Neuronal stem cell (in vitro differentiated cells): ENCODE measurements around the gene EPHA2.

Source experiments
- DNase-seq: peaks from one replicate; pipeline ENCODE4 v3.0.0-alpha.2; 2013; ENCODE audit warnings: low spot score
- H2AFZ ChIP-seq: one replicate; pipeline ENCODE4 v1.6.1; 2013; ENCODE audit warnings: mild to moderate bottlenecking, low read length, inconsistent platforms
- H2AK5ac ChIP-seq: 2 replicates; pipeline ENCODE4 v1.6.1; 2013; ENCODE audit warnings: low read depth, mild to moderate bottlenecking, inconsistent platforms, low read length, moderate library complexity, mixed read lengths
- H2BK120ac ChIP-seq: 2 replicates; pipeline ENCODE4 v1.6.1; 2013; ENCODE audit warnings: low read depth, mild to moderate bottlenecking, inconsistent platforms, low read length, moderate library complexity, mixed read lengths
- H2BK12ac ChIP-seq: one replicate; pipeline ENCODE4 v1.6.1; 2013; ENCODE audit warnings: low read length, inconsistent platforms
- H2BK15ac ChIP-seq: 2 replicates; pipeline ENCODE4 v1.6.1; 2013; ENCODE audit warnings: mild to moderate bottlenecking, low read length, inconsistent platforms, mixed read lengths
- H2BK5ac ChIP-seq: one replicate; pipeline ENCODE4 v1.6.1; 2013; ENCODE audit warnings: inconsistent platforms, mild to moderate bottlenecking, low read length, moderate library complexity
- H3K14ac ChIP-seq: one replicate; pipeline ENCODE4 v1.6.1; 2013; ENCODE audit warnings: low read length, inconsistent platforms
- H3K18ac ChIP-seq: 2 replicates; pipeline ENCODE4 v1.6.1; 2013; ENCODE audit warnings: low read length, inconsistent platforms
- H3K23ac ChIP-seq: 2 replicates; pipeline ENCODE4 v1.6.1; 2013; ENCODE audit warnings: low read depth, mild to moderate bottlenecking, mixed read lengths, low read length, inconsistent platforms; ENCODE audit not compliant: poor library complexity
- H3K27ac ChIP-seq: replicated peaks from 3 replicates; pipeline ENCODE4 v1.5.1; 2013; ENCODE audit warnings: low read length, inconsistent platforms
- H3K27me3 ChIP-seq, 3 experiments: 2 replicates each; pipeline ENCODE4 v1.6.1; 2013; ENCODE audit warnings: low read length in 3 of 3, mild to moderate bottlenecking in 2 of 3, inconsistent platforms in 1 of 3, low read depth in 1 of 3, mixed read lengths in 1 of 3, moderate library complexity in 1 of 3; ENCODE audit not compliant: control insufficient read depth in 3 of 3, insufficient read depth in 3 of 3
- H3K36me3 ChIP-seq, 2 donors: replicated peaks in 1 of 2; 2 replicates each; pipeline ENCODE4 v1.6.1; 2013; ENCODE audit warnings: low read length in 2 of 2; ENCODE audit not compliant: control insufficient read depth in 2 of 2, insufficient read depth in 2 of 2
- H3K4ac ChIP-seq: 2 replicates; pipeline ENCODE4 v1.6.1; 2013; ENCODE audit warnings: inconsistent platforms, mild to moderate bottlenecking, low read length, moderate library complexity
- H3K4me1 ChIP-seq, 2 donors: 1 replicate in 1 of 2; 2 replicates in 1 of 2; pipeline ENCODE4 v1.6.1; 2013; ENCODE audit warnings: low read length in 2 of 2, low read depth in 1 of 2; ENCODE audit not compliant: control insufficient read depth in 2 of 2, insufficient read depth in 1 of 2
- H3K4me2 ChIP-seq: one replicate; pipeline ENCODE4 v1.6.1; 2013; ENCODE audit warnings: mild to moderate bottlenecking, low read length, inconsistent platforms; ENCODE audit not compliant: insufficient read depth, poor library complexity, severe bottlenecking
- H3K4me3 ChIP-seq, 2 donors: 2 replicates each; pipeline ENCODE4 v1.5.1; 2013; ENCODE audit warnings: low read length in 2 of 2, mild to moderate bottlenecking in 2 of 2, inconsistent platforms in 1 of 2, moderate library complexity in 1 of 2
- H3K79me1 ChIP-seq: one replicate; pipeline ENCODE4 v1.6.1; 2013; ENCODE audit warnings: low read depth, mild to moderate bottlenecking, inconsistent platforms, low read length, moderate library complexity
- H3K9ac ChIP-seq: one replicate; pipeline ENCODE4 v1.6.1; 2013; ENCODE audit warnings: mild to moderate bottlenecking, low read depth, low read length, inconsistent platforms; ENCODE audit not compliant: poor library complexity
- H3K9me3 ChIP-seq, 2 donors: replicated peaks in 1 of 2; 2 replicates each; pipeline versions ENCODE3 to v1.6.1; 2013; ENCODE audit warnings: low read length in 2 of 2, mild to moderate bottlenecking in 2 of 2, inconsistent platforms in 1 of 2, low read depth in 1 of 2, mixed read lengths in 1 of 2, moderate library complexity in 1 of 2; ENCODE audit not compliant: control insufficient read depth in 2 of 2, insufficient read depth in 1 of 2
- H4K8ac ChIP-seq: one replicate; pipeline ENCODE4 v1.6.1; 2013; ENCODE audit warnings: low read depth, mild to moderate bottlenecking, inconsistent platforms, low read length, moderate library complexity
- H4K91ac ChIP-seq: one replicate; pipeline ENCODE4 v1.6.1; 2013; ENCODE audit warnings: low read length, low read depth, mild to moderate bottlenecking, inconsistent platforms; ENCODE audit not compliant: poor library complexity
- WGBS, 2 donors: extraction: QIAGEN DNeasy Blood & Tissue Kit; methylation state at CpG; one replicate each; pipeline ENCODE4 v1.1.7; 2013; ENCODE audit warnings: missing lambda C conversion rate in 2 of 2, mixed read lengths in 1 of 2; ENCODE audit not compliant: insufficient read length in 2 of 2, insufficient replicate concordance in 1 of 2; ENCODE audit errors: extremely low coverage in 2 of 2; 5-methylcytosine and 5-hydroxymethylcytosine counted together

EPHA2 gene

GRCh38 chr1:16187748-16188401 lies 32.0 kb upstream of the EPHA2 start:
- peaks cover 2 to 8% of the 10 kb centered on the region in 2 donors for H3K4me1 ChIP-seq
- no peak overlapping the region for H3K4ac ChIP-seq
- no peaks in the 10 kb centered on the region for H3K9me3 ChIP-seq
- H3K4me3 ChIP-seq, result no peak overlapping the region
- H3K14ac ChIP-seq, result no peak overlapping the region
- H3K9ac ChIP-seq, result no peak overlapping the region
- H2BK12ac ChIP-seq, result no peak overlapping the region
- H3K36me3 ChIP-seq, result no peaks in the 10 kb centered on the region
- H2AFZ ChIP-seq, result peak overlapping the region; percentile 53
- no peaks in the 10 kb centered on the region for H3K79me1 ChIP-seq
- H3K4me2 ChIP-seq, result no peak overlapping the region
- no CpG with 5 or more reads among the region's 15 CpGs for WGBS, 2 donors
- H4K8ac ChIP-seq, result no peak overlapping the region
- no peak overlapping the region for H2BK120ac ChIP-seq
- peaks cover 0 to 16% (median 0%) of the 10 kb centered on the region in 3 experiments for H3K27me3 ChIP-seq
- no peak overlapping the region for H2BK5ac ChIP-seq
- no peak overlapping the region for H3K18ac ChIP-seq
- no peak overlapping the region for H2AK5ac ChIP-seq
- no peak overlapping the region for H3K23ac ChIP-seq
- no peak overlapping the region for H4K91ac ChIP-seq
- no peak for DNase-seq
- H3K27ac ChIP-seq, result no peak overlapping the region
- no peak overlapping the region for H2BK15ac ChIP-seq

- peaks cover 0 to 16% (median 0%) of the 10 kb centered on the region in 3 experiments for H3K27me3 ChIP-seq
- no peak overlapping the region for H2BK12ac ChIP-seq
- no peak overlapping the region for H3K27ac ChIP-seq
- H3K4ac ChIP-seq, result no peak overlapping the region
- no peak overlapping the region for H3K14ac ChIP-seq
- peak overlapping the region; percentile 94 for H4K91ac ChIP-seq
- no peak overlapping the region for H3K9ac ChIP-seq
- peak overlapping the region; percentile 71 for H2AK5ac ChIP-seq
- no peak overlapping the region for H3K23ac ChIP-seq
- no peak overlapping the region for H4K8ac ChIP-seq
- peaks cover 6 to 11% of the 10 kb centered on the region in 2 donors for H3K4me1 ChIP-seq
- H3K4me3 ChIP-seq, result no peak overlapping the region
- H3K18ac ChIP-seq, result peak overlapping the region; percentile 3
- H2BK5ac ChIP-seq, result no peak overlapping the region
- DNase-seq, result no peak
- WGBS, 2 donors, result no CpG with 5 or more reads among the region's 9 CpGs
- no peak overlapping the region for H3K4me2 ChIP-seq
- H2BK120ac ChIP-seq, result no peak overlapping the region
- no peaks in the 10 kb centered on the region for H3K9me3 ChIP-seq
- no peak overlapping the region for H2AFZ ChIP-seq
- H3K36me3 ChIP-seq, result no peaks in the 10 kb centered on the region
- no peaks in the 10 kb centered on the region for H3K79me1 ChIP-seq
- H2BK15ac ChIP-seq, result peak overlapping the region; percentile 69
Observed at GRCh38 chr1:16186655-16187235, 30.9 kb upstream of the EPHA2 start.

GRCh38 chr1:16184557-16185303 lies 28.9 kb upstream of the EPHA2 start:
- Histone ChIP-seq H2BK15ac (peak overlapping the region; percentile 22), H2BK12ac (peak overlapping the region; percentile 82), H2BK120ac (peak overlapping the region; percentile 95), H3K9me3 (no peaks in the 10 kb centered on the region), H3K9ac (peak overlapping the region; percentile 71), H2AK5ac (peak overlapping the region; percentile 77), H3K27ac (no peak overlapping the region), H3K79me1 (no peaks in the 10 kb centered on the region), H3K4me1 (peaks cover 7 to 8% of the 10 kb centered on the region in 2 donors), H3K23ac (peak overlapping the region; percentile 45), H3K36me3 (no peaks in the 10 kb centered on the region), H4K91ac (no peak overlapping the region), H3K4me2 (no peak overlapping the region), H3K18ac (peak overlapping the region; percentile 87), H2AFZ (peak overlapping the region; percentile 3), H4K8ac (peak overlapping the region; percentile 29), H3K4ac (peak overlapping the region; percentile 42), H3K14ac (peak overlapping the region; percentile 32), H2BK5ac (peak overlapping the region; percentile 20), H3K27me3 (peaks cover 0 to 9% (median 0%) of the 10 kb centered on the region in 3 experiments), H3K4me3 (no peak overlapping the region)
- no CpG with 5 or more reads among the region's 10 CpGs for WGBS, 2 donors
- no peak for DNase-seq
